Muscle of arm (tissue), 12 donors: ENCODE data around the gene E2F4. TPM values are rescaled to one million over a fixed set of nuclear protein-coding genes. Genes with fewer than 3 reads are reported as not detected.

Source experiments
- DNase-seq: peaks from one replicate; pipeline ENCODE4 v3.0.0-alpha.2; 2013
- polyA plus RNA-seq, 12 donors: library from polyadenylated mRNA; unstranded; fragments of 120-200 nt; gene quantifications; one replicate each; pipeline ENCODE4 v1.2.1, GENCODE V29; 2013; ENCODE audit not compliant: insufficient read length in 12 of 12

E2F4 gene
- polyA plus RNA-seq, 12 donors: 29.4 to 85.1 (median 41.0) TPM; not detected in 1

DNA sequence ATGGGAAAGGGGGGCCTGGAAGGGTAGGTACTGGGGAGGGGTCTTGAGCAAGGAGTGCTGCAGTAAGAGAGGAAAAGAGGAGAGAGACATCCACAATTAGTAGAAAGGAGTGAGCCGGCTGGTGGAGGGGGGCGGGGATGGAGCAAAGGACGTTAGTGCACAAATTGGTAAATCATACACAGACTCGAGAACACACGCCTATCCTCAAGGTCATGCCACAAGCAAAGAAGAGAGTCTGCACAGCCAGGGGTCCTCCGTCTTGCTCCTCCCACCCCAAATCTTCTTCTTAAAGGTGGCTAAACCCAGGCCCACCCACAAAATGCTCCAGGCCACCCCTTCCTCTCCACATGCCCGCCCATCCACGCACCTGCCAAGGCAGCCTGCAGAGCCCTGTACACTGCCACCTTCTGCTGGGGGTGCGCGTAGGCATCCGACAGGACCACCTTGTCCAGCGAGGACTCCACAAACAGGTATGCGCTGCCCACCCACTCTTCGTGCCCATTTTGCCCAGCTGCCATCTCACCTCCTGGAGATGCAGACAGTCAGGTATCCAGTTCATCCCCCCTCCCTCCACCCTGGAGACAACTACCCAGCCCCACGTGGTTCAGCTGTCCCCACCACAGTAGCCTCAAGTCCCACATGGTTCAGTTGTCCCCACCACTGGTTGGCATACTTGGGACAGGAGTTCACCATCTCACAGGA is 35.7 kb upstream of the E2F4 start:
- DNase-seq: no peak

DNA sequence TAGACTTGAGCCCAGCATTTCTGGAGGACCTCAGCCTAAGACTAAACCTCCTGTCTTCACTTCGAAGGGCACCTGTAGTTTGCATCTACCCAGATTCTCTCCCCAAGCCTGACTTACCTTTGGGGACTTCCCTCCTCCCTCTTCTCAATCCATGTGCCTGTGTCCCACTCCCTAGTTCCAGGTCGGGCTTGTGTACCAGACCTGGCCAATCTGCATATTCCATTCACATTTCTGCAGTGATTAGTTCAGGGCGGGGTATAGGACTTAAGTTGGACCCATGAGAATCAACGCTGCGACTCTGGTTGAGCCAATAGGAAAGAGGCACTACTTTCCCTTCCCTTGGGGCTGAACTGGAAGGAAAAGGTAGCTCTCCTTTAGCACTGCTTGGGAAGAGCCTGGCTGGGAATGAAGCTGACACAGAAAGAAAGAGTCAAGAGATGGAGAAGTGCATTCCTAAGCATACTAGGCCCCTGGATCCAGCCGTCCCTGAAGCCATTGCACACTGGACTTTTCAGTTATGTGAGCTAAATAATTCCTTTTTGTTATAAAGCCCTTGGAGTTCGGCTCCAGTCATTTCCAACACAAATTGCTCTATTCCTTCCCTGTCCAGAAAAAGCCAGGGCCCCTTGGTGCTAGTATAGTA is 34.7 kb upstream of the E2F4 start:
- DNase-seq: no peak

DNA sequence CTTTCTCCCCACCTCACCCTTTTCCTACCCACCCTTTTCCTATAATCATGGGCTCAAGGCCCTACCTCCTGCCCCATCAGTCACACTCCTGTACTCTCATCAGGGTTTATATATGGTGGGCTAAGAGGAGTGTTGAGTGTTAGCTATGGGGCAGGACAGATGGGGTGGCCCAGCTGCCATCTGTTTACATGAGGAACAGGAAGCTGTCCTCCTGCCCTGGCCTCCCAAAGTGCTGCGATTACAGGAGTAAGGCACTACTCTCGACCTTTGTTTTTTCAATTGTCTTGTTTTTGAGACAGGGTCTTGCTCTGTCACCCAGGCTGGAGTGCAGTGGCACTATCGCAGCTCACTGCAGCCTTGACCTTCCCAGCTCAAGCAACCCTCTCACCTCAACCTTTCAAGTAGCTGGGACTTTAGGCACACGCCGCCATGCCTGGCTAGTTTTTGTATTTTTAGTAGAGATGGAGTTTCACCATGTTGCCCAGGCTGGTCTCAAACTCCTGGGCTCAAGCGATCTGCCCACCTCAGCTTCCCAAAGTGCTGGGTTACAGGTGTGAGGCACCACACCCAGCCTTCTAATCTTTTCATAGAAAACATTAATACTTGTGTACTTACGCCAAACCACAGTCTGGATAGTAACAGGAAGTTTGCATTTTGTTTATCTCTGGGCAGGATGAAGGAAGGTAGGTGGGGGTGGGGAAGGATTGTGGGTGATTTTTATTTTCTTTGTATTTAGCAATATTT is 33.9 kb upstream of the E2F4 start:
- DNase-seq: no peak

DNA sequence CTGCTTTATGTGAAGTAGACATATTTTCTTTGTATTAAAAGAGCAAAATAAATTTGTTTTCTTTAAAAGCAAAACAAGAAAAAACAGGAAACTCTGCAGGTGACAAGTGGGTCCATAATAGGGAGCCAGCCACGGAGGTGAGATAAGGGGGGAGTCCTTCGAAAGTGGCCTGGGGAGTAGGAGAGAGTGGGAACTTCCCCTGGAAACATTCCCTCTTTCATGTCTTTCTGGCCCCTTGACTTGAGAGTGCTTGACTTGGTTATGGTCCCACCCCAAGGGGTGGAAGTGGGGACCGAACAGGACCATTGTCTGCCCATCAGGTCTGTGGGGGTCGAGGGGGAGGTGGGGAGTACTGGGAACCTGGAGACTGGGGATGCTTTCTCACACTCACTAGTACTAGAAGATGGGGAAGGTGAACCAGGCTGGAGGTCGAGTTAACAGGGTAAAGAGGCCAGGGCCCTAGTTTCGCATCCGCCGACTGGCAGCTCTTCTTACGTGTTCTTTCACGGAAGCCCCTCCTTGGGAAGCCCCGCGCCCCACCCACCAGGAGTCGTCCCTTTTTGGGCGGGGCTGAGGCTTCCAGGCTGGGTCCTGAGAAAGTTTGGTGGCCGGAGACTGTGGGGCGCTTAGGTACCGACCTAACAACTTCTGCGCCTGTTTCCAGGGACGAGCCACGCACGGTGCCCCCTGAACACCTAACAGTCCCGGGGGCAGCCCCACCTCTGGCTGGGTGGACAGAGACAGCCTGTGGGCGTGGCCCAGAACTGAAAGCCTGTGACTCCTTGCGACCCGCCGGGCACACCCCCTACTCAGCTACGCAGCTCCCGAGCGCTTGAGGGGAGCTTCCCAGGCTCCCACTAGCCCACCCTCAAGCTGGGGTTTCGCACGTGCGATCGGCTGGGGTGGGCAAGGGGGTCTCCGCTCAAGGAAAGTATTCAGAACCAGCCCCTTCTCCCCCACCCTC is 33.0 kb upstream of the E2F4 start:
- no peak for DNase-seq

DNA sequence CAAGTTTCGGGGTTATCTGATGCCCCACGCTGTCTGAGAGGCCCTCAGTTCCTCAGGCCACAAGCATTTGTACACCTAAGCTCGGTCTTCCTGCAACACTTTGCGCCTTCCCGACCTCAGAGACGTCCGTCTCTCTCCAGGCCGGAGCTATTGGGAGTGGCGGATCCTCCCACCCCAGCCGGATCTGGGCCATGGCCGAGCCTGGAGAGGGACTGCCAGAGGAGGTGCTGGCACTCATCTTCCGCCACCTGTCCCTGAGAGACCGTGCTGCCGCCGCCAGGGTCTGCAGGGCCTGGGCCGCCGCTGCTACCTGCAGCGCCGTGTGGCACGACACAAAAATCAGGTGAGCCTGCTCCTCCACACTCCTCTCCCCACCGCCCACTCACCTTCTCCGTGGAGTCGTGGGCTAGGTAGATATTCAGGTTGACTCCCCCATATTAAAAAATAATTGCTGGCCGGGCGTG is 30.3 kb upstream of the E2F4 start:
- no peak for DNase-seq

DNA sequence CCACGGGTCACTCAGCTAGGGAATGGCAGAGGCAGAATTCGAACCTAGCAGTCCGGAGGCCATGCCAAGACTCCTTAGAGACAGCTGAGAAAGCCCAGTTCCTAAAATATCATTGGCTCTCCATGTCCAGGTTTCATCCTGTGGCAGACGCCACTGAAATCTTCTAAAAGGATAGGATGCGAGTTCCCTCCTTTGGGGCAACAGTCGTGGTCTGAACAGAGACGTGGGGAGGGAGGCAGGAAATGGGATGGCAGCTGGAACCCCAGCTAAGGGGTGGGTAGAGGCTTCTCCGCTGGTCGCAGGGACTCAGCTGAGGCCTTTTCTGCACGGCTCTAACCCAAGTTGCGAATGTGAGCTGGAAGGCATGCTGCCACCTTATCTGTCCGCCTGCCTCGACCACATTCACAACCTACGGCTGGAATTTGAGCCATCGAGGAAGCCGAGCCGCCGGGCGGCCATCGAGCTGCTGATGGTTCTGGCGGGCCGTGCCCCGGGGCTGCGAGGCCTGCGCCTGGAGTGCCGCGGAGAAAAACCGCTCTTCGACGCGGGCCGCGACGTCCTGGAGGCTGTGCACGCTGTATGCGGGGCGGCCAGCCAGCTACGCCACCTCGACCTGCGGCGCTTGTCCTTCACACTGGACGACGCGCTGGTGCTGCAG is 29.3 kb upstream of the E2F4 start:
- DNase-seq: no peak

DNA sequence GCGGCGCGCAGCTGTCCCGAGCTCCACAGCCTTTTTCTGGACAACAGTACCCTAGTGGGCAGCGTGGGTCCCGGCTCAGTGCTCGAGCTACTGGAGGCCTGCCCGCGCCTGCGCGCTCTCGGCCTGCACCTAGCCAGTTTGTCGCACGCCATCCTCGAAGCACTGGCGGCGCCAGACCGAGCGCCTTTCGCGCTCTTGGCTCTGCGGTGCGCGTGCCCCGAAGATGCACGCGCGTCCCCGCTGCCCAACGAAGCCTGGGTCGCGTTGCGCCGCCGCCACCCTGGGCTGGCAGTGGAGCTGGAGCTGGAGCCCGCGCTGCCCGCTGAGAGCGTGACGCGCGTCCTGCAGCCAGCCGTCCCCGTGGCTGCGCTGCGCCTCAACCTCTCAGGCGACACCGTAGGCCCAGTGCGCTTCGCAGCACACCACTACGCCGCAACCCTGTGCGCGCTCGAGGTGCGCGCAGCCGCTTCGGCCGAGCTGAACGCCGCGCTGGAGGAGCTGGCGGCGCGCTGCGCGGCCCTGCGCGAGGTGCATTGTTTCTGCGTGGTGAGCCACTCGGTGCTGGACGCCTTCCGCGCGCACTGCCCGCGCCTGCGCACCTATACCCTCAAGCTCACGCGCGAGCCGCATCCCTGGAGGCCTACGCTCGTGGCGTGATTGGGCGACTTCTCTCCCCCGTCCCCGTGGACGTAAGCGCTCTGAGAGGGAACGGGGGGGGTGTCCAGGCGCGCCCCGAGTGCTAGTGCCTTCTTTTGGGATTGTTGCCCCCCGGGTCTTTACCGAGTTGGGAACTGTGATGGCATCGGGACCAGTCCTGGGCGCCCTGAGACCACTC is 28.6 kb upstream of the E2F4 start:
- DNase-seq: no peak

DNA sequence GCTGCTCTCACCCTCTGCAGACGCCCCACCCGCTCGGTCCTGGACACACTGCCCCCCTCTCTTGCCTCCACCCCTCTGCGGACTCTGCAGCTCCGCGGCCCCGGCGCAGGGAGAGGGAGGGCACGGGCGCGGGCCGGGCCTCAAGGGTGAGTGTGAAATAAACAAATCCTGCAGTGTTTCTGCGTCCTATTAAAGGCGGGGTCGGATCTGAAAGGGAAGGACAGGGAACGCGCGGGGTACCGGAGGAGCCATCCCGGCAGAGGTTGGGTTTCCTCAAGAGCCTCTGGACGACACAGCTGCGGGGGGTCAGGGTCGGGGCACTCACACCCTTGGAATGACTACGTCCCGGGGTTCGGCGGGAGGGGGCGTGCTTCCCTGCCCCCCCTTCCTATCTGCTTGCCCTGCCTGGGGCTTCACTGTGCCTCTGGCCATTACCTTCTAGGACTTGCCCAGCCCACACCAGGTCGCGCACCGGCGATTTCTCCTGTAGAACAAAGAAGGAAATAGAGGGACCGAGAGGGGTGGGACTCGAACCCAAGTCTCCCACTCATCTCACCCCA is 27.9 kb upstream of the E2F4 start:
- no peak for DNase-seq

DNA sequence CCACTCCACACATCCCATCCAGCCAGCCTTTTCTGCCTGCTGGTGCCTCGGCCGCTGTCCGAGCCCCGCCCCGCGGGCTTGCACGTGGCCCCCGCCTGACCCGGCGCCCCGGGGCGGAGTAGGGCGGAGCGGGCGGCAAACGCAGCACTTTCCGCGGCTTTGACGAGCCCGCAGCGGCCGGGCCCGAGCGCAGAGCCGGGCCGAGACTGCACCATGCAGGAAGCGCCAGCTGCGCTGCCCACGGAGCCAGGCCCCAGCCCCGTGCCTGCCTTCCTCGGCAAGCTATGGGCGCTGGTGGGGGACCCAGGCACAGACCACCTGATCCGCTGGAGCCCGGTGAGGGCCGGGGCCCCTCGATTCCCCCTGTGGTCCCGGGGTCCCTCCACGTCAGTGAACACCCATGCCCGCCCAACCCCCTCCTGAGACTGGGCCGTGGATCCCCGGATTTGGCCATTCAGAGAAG is 27.3 kb upstream of the E2F4 start, which contains the start of gene HSF4:
TSS of gene HSF4 (plus strand) at position 147 of the 463 bp plus-strand sequence. CDS start at position 214, 67 bp downstream.
- no peak for DNase-seq

DNA sequence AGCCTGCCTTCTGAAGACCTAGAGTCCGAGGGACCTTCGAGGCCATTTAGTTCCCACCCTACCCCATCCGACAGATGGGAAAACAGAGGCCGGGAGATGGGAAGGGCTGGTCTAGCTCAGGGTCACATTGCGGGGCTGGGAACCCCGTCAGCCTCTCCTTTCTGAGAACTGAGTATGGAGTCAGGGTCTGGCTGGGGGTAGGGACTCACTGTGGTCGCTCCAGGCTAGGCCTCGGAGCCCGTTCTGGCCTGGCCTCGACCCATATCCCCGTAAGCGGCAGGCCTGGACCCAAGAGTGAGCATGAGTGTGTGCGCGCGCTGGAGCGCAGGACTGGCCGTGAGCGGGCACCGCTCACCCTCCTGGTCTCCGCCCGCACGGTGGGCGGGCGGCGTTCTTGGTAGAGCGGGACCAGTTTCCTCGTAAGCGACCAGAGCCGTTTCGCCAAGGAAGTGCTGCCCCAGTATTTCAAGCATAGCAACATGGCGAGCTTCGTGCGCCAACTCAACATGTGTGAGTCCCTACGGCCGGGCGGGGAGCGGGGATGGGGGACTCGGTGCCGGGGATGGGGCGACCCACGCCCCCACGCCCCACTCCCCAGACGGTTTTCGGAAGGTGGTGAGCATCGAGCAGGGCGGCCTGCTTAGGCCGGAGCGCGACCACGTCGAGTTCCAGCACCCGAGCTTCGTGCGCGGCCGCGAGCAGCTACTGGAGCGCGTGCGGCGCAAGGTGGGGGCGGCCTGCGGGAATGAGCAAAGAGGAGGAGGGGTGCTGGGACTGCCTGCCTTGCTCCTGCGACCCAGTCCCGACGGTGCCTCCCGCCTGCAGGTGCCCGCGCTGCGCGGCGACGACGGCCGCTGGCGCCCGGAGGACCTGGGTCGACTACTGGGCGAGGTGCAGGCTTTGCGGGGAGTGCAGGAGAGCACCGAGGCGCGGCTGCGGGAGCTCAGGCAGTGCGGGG is 26.6 kb upstream of the E2F4 start:
- DNase-seq: no peak

DNA sequence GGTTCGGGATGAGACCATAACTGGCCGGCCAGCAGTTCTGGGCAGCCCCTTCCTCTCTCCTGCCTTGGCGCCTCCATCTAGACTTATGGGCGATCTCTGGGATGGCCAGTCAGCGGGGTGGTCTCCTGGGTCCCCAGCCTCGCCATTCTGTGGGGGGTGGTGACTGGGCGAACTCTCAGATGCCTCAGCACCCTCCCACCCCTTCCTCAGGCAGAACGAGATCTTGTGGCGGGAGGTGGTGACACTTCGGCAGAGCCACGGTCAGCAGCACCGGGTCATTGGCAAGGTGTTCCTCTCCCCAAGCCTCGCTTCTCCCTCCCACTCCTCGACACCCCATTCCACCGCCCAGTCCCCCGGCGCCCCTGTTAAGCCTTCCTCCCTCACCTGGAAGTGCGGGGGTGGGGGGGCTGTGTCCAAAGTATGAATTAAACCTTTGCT is 25.8 kb upstream of the E2F4 start:
- no peak for DNase-seq

DNA sequence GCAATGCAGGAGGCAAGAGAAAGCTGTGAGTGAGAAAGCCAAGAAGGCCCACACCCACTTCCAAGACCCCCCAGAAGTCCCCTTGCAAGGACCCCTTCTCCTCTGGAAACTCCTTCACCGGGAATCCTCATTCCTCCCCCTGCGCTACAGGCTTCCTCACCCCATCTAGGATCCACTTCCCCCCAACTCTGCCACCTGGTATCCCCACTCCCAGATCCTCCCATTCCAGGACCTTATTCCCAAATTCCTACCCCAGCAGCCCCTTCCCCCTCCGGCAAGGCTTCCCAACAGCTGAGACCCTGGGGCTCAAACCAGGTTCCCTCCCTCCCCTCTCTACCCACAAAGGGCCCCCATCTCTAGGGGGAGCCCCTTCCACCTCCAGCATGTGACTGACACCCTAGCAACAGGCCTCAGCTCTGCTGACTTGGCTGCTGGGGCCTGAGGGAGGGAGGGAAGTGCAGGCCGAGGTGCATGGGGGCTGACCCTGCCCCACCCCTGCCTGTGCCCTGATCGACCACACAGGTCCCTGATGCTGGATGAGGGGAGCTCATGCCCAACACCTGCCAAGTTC is 25.3 kb upstream of the E2F4 start:
- DNase-seq: no peak

DNA sequence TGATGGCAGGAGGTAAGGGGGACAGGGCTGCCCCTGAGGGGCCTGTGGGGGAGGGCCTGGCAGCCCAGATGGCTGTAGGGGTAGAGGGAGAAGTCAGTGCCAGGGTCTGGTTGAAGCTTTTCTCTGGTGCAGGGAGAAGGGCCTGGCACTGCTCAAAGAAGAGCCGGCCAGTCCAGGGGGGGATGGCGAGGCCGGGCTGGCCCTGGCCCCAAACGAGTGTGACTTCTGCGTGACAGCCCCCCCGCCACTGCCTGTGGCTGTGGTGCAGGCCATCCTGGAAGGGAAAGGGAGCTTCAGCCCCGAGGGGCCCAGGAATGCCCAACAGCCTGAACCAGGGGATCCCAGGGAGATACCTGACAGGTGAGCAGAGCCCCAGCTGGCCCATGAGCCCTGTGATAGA is 24.4 kb upstream of the E2F4 start:
- DNase-seq: no peak

DNA sequence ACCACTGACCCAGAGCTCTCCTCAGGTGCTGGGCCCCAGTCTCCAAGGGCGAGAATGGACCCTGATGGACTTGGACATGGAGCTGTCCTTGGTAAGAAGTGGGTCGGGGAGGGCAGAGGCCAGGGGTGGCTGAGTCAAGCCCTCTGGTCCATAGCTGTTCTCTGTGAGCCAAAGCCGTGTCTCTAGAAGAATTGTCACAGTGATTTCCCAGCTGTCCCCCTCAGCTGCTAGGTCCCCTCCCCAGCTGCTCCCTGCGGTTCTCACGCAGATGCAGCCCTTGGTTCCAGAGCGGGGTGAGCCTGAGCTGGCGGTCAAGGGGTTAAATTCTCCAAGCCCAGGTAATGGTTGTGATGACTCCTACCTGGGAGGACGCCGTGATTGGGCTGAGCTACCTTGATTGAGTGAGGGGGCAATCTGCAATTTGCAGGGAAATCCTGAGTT is 22.9 kb upstream of the E2F4 start:
- no peak for DNase-seq

DNA sequence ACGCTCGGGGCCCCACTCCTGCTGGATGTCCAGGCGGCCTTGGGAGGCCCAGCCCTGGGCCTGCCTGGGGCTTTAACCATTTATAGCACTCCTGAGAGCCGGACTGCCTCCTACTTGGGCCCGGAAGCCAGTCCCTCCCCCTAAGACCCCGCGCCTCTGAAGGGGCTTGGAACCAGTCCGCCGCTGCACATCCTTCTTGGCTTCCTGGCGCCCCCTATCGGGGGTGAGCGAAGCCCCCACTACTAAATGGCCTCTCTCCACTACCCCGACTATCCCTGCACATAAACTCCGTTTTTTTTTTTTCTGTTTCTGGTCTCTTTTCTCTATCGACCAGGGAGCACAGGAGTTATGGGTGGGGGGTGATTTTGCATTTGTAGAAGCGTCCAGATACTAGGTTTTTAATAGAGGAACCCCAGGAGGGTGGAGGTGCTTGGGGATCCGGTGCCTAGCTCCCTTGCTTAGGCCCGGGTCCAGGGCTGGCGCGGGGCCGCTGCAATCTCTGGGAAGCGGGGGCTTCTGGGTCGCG is 22.2 kb upstream of the E2F4 start:
- no peak for DNase-seq

DNA sequence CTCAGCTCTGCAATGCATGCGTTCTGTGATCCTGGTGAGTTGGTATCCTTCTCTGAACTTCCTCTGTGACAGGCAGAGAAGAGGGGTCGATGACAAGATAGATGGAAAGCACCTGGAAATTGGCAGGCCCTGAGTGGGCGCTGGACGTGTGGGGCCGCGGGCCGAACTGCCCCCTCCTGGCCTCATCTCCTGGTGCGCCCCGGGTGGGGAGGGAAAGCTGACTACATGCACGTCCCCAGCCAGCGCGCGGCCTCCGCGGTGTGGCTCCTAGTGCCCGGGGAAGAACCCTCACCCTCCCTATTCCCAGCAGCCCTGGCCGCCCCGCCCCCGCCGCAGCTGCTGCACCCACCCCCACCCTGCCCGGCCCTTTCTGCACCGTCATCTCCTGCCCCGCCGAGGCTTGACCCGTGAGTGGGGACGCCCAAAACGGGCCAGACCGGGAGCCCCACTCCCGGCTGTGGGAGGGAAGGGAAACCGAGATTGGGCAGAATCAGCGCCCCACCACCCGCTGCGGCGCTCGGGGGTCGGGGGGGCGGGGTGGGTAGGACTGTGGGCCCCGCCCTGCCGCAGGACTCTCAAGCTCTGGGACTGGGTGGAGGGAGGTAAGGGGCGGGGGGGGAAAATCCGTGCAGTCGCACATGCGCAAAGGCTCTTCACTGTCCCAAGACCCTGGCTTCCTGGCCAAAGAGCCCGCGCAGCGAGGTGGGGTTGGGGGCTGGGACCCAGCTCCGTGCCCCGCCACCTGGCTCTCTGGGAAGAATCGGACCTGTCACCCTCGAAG is 21.6 kb upstream of the E2F4 start, which contains the start of gene NOL3:
TSS of gene NOL3 (plus strand) at position 371 of the 781 bp plus-strand sequence.
- DNase-seq: no peak
